GM23338 (cell line): ENCODE data around the gene CHKB. TPM values are rescaled to one million over a fixed set of nuclear protein-coding genes. Genes with fewer than 3 reads are reported as not detected.

Source experiments
- ATAC-seq: fragments of 200-7000 bp; cut with Tn5 transposase; 3 replicates; pipeline ENCODE4 v1.9.1; 2020
- DNase-seq: peaks from one replicate; pipeline ENCODE4 v3.0.0-alpha.2; 2015; ENCODE audit warnings: low spot score
- H2AFZ ChIP-seq: fragments of 200-600 bp; sonication (generic); 2 replicates; pipeline ENCODE4 v1.8.0; 2016; ENCODE audit warnings: antibody characterized with exemption, mild to moderate bottlenecking, moderate library complexity
- H3F3A ChIP-seq: fragments of 200-600 bp; sonication (generic); replicated peaks from 2 replicates; pipeline ENCODE4 v1.8.0; 2017; ENCODE audit warnings: antibody characterized with exemption, mixed run types, low read depth
- H3K27ac ChIP-seq: fragments of 200-600 bp; sonication (generic); 2 replicates; pipeline ENCODE4 v1.6.1; 2016; ENCODE audit warnings: low read depth
- H3K27me3 ChIP-seq: fragments of 200-600 bp; sonication (generic); 2 replicates; pipeline ENCODE4 v1.8.0; 2016; ENCODE audit warnings: mild to moderate bottlenecking, mixed run types, moderate library complexity; ENCODE audit not compliant: insufficient read depth
- H3K36me3 ChIP-seq: fragments of 200-600 bp; sonication (generic); 2 replicates; pipeline ENCODE4 v1.8.0; 2016; ENCODE audit warnings: mild to moderate bottlenecking; ENCODE audit not compliant: insufficient read depth
- H3K4me1 ChIP-seq: fragments of 200-600 bp; sonication (generic); 2 replicates; pipeline ENCODE4 v1.8.0; 2016; ENCODE audit warnings: mild to moderate bottlenecking, moderate library complexity; ENCODE audit not compliant: insufficient read depth
- H3K4me2 ChIP-seq: fragments of 200-600 bp; sonication (generic); 2 replicates; pipeline ENCODE4 v1.7.1; 2017; ENCODE audit warnings: mixed run types
- H3K4me3 ChIP-seq: fragments of 200-600 bp; sonication (generic); 2 replicates; pipeline ENCODE4 v1.6.1; 2016; ENCODE audit warnings: mixed run types
- H3K79me2 ChIP-seq: fragments of 200-600 bp; sonication (generic); replicated peaks from 2 replicates; pipeline ENCODE4 v1.8.0; 2017; ENCODE audit warnings: mild to moderate bottlenecking; ENCODE audit not compliant: insufficient read depth
- H3K9me2 ChIP-seq: fragments of 200-600 bp; sonication (generic); 2 replicates; pipeline ENCODE4 v1.8.0; 2017; ENCODE audit not compliant: insufficient read depth
- H4K20me1 ChIP-seq: fragments of 200-600 bp; sonication (generic); replicated peaks from 2 replicates; pipeline ENCODE4 v1.8.0; 2017; ENCODE audit warnings: mild to moderate bottlenecking; ENCODE audit not compliant: insufficient read depth
- H3K27ac Mint-ChIP-seq: 2 replicates; pipeline ENCODE4 v1.8.0; 2020; ENCODE audit warnings: inconsistent platforms, mild to moderate bottlenecking, moderate library complexity, mixed read lengths
- H3K27me3 Mint-ChIP-seq: 3 replicates; pipeline ENCODE4 v1.8.0; 2022; ENCODE audit warnings: low read depth, mild to moderate bottlenecking, moderate library complexity, mixed read lengths, inconsistent platforms; ENCODE audit not compliant: insufficient read depth, poor library complexity
- H3K36me3 Mint-ChIP-seq: 3 replicates; pipeline ENCODE4 v1.8.0; 2021; ENCODE audit warnings: low read depth, mild to moderate bottlenecking, inconsistent platforms, moderate library complexity, mixed read lengths
- H3K4me1 Mint-ChIP-seq: 3 replicates; pipeline ENCODE4 v1.8.0; 2020; ENCODE audit warnings: mild to moderate bottlenecking, inconsistent platforms, mixed read lengths
- H3K4me3 Mint-ChIP-seq: 3 replicates; pipeline ENCODE4 v1.8.0; 2021; ENCODE audit warnings: moderate library complexity, mild to moderate bottlenecking, inconsistent platforms, mixed read lengths
- H3K9me3 Mint-ChIP-seq: 3 replicates; pipeline ENCODE4 v1.8.0; 2020; ENCODE audit warnings: moderate library complexity, mild to moderate bottlenecking, inconsistent platforms, mixed read lengths
- CREB1 ChIP-seq: fragments of 250-450 bp; sonication (Bioruptor Pico); IDR thresholded peaks from 2 replicates; pipeline ENCODE4 v1.5.0; 2020; ENCODE audit warnings: low read depth, mild to moderate bottlenecking, moderate library complexity
- CTCF ChIP-seq, 2 experiments: fragments of 200-600 bp in 1 of 2; sonication (generic) in 1 of 2; conservative IDR thresholded peaks; 2 replicates each; pipeline versions ENCODE4 v1.5.1 to v1.6.1; 2016 to 2017; ENCODE audit warnings: antibody characterized with exemption in 2 of 2, low read depth in 2 of 2, mild to moderate bottlenecking in 2 of 2, moderate library complexity in 1 of 2
- ETS1 ChIP-seq: IDR thresholded peaks from 2 replicates; pipeline ENCODE4 v1.6.1; 2016; ENCODE audit warnings: antibody characterized with exemption
- EZH2 ChIP-seq: fragments of 200-600 bp; sonication (generic); IDR thresholded peaks from one replicate; pipeline ENCODE4 v1.8.0; 2017; ENCODE audit warnings: antibody characterized with exemption, mild to moderate bottlenecking, low read depth; ENCODE audit not compliant: unreplicated experiment
- EZH2phosphoT487 ChIP-seq: fragments of 200-600 bp; sonication (generic); IDR thresholded peaks from one replicate; pipeline ENCODE4 v1.8.1; 2018; ENCODE audit warnings: antibody characterized with exemption; ENCODE audit not compliant: unreplicated experiment
- JUNB ChIP-seq: IDR thresholded peaks from one replicate; pipeline ENCODE4 v1.6.1; 2016; ENCODE audit warnings: antibody characterized with exemption; ENCODE audit not compliant: unreplicated experiment
- NANOG ChIP-seq: IDR thresholded peaks from 2 replicates; pipeline ENCODE4 v1.6.1; 2016; ENCODE audit warnings: antibody characterized with exemption, borderline replicate concordance
- POLR2AphosphoS5 ChIP-seq: IDR thresholded peaks from 2 replicates; pipeline ENCODE4 v1.6.1; 2016; ENCODE audit warnings: antibody characterized with exemption, low read depth
- REST ChIP-seq: IDR thresholded peaks from one replicate; pipeline ENCODE4 v1.6.1; 2018; ENCODE audit warnings: antibody characterized with exemption; ENCODE audit not compliant: unreplicated experiment
- STAT1 ChIP-seq: IDR thresholded peaks from one replicate; pipeline ENCODE4 v1.6.1; 2016; ENCODE audit warnings: antibody characterized with exemption; ENCODE audit not compliant: unreplicated experiment
- ZNF114 ChIP-seq: fragments of 250-450 bp; sonication (Bioruptor Pico); IDR thresholded peaks from 2 replicates; pipeline ENCODE4 v1.5.0; 2020; ENCODE audit warnings: mild to moderate bottlenecking, moderate library complexity
- ZNF331 ChIP-seq: fragments of 250-450 bp; sonication (Bioruptor Pico); IDR thresholded peaks from 2 replicates; pipeline ENCODE4 v1.5.0; 2020; ENCODE audit warnings: low read depth, mild to moderate bottlenecking, moderate library complexity
- ZNF462 ChIP-seq: fragments of 250-450 bp; sonication (Bioruptor Pico); IDR thresholded peaks from 2 replicates; pipeline ENCODE4 v1.5.0; 2020; ENCODE audit warnings: mild to moderate bottlenecking, moderate library complexity
- polyA plus RNA-seq: library from polyadenylated mRNA; unstranded; fragments of >200 nt; fragmentation: Nextera tagmentation; extraction: Ambion mirVana; gene quantifications from 2 replicates; pipeline ENCODE4 v1.2.1, GENCODE V29; 2016
- total RNA-seq: library from RNA; depleted of rRNA; stranded (reverse); fragments of >200 nt; shearing (Covaris generic); gene quantifications from 2 replicates; pipeline ENCODE4 v1.2.3, GENCODE V29; 2014

Gene CHKB
- total and polyA plus RNA-seq, 2 experiments from 2014 or later = 51.2 to 61.6 TPM

GRCh38 chr22:50576806-50577696 lies 5.6 kb downstream of the CHKB start:
- Histone ChIP-seq H4K20me1 (peaks cover 3% of the 10 kb centered on the region; the same call in 1 of the 2 replicates), H3K4me3 (peak overlapping the region; percentile 51), H3K27ac (no peak overlapping the region), H2AFZ (peak overlapping the region; percentile 72; the same call in 1 of the 2 replicates), H3K79me2 (no peaks in the 10 kb centered on the region), H3K9me2 (no peaks in the 10 kb centered on the region), H3F3A (peaks cover 6% of the 10 kb centered on the region), H3K27me3 (no peaks in the 10 kb centered on the region), H3K4me1 (no peaks in the 10 kb centered on the region; the same call in 1 of the 2 replicates), H3K4me2 (peak overlapping the region; percentile 74), H3K36me3 (no peaks in the 10 kb centered on the region)
- H3K36me3 Mint-ChIP-seq = peaks cover 18% of the 10 kb centered on the region; the same call in 2 of the 3 replicates
- no peak for DNase-seq
- no peaks in the 10 kb centered on the region for H3K4me1 Mint-ChIP-seq
- TF ChIP-seq REST (no peak), CTCF (conservative IDR thresholded peaks at IDR 0.05; ENCODE audit: low read depth in 2 of 2) (no peak), EZH2phosphoT487 (no peak), ZNF331 (CRISPR knock-in tag) (no peak), POLR2AphosphoS5 (no peak), STAT1 (no peak), EZH2 (no peak), JUNB (no peak), CREB1 (CRISPR knock-in tag) (no peak), NANOG (no peak), ZNF462 (CRISPR knock-in tag) (no peak), ETS1 (no peak), ZNF114 (CRISPR knock-in tag) (no peak)
- ATAC-seq = no peak
- no peak overlapping the region for H3K27ac Mint-ChIP-seq
- H3K9me3 Mint-ChIP-seq = no peaks in the 10 kb centered on the region
- no peak overlapping the region for H3K4me3 Mint-ChIP-seq
- H3K27me3 Mint-ChIP-seq = peaks cover 9% of the 10 kb centered on the region
